Ishikawa (cell line): Measurements from ENCODE around the gene TMEM17.

Source experiments
- CEBPB ChIP-seq: IDR thresholded peaks from 2 replicates; pipeline ENCODE4 v1.6.1; 2012
- CREB1 ChIP-seq: IDR thresholded peaks from 2 replicates; pipeline ENCODE4 v1.6.1; 2012; ENCODE audit warnings: low read depth
- EGR1 ChIP-seq: IDR thresholded peaks from 2 replicates; pipeline ENCODE4 v1.6.1; 2012
- EP300 ChIP-seq: IDR thresholded peaks from 2 replicates; pipeline ENCODE4 v1.6.1; 2012; ENCODE audit warnings: borderline replicate concordance
- FOXM1 ChIP-seq: IDR thresholded peaks from 2 replicates; pipeline ENCODE4 v1.6.1; 2012; ENCODE audit warnings: low read depth, borderline replicate concordance
- RAD21 ChIP-seq: IDR thresholded peaks from 2 replicates; pipeline ENCODE4 v1.6.1; 2012; ENCODE audit warnings: low read depth
- TAF1 ChIP-seq: IDR thresholded peaks from 2 replicates; pipeline ENCODE4 v1.6.1; 2012; ENCODE audit warnings: low read depth, mild to moderate bottlenecking
- TCF12 ChIP-seq: IDR thresholded peaks from 2 replicates; pipeline ENCODE4 v1.6.1; 2012; ENCODE audit warnings: low read depth
- YY1 ChIP-seq: IDR thresholded peaks from 2 replicates; pipeline ENCODE4 v1.6.1; 2012; ENCODE audit warnings: low read depth
- ZBTB7A ChIP-seq: IDR thresholded peaks from 2 replicates; pipeline ENCODE4 v1.6.1; 2012; ENCODE audit warnings: low read depth
- TF ChIP-seq, protein P1 (sequence below): IDR thresholded peaks from 2 replicates; pipeline ENCODE4 v1.6.1; 2012
- TF ChIP-seq, protein P2 (sequence below): IDR thresholded peaks from 2 replicates; pipeline ENCODE4 v1.6.1; 2012; ENCODE audit warnings: low read depth, mild to moderate bottlenecking
- TF ChIP-seq, protein P3 (sequence below): IDR thresholded peaks from 2 replicates; pipeline ENCODE4 v1.6.1; 2012

DNA sequence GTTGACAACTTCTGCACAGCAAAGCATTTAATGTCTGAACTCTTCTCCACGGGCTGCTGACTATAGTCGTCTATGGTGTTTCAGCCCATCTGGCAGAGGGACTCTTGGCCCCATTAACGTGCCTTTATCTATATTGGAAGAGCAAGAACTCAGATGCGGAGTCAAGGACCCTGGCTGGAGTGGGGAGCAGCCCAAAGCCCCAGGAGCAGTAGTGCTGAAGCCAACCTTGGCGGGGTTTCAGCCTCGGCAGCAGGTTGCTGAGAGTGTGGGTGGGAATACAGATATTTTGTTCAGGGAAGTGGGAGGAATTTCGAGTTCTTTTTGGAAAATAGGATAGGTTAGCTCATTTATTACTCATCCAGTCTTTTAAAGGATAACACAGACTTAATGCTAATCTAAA lies 34.2 kb downstream of the TMEM17 start:
- TF ChIP-seq FOXM1 (no peak), CEBPB (no peak), EGR1 (no peak), TAF1 (no peak), TCF12 (no peak), RAD21 (no peak), ZBTB7A (no peak), CREB1 (no peak), EP300 (no peak), YY1 (no peak)
- TF ChIP-seq, protein P1, sequence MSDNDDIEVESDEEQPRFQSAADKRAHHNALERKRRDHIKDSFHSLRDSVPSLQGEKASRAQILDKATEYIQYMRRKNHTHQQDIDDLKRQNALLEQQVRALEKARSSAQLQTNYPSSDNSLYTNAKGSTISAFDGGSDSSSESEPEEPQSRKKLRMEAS = no peak
- TF ChIP-seq, protein P2, sequence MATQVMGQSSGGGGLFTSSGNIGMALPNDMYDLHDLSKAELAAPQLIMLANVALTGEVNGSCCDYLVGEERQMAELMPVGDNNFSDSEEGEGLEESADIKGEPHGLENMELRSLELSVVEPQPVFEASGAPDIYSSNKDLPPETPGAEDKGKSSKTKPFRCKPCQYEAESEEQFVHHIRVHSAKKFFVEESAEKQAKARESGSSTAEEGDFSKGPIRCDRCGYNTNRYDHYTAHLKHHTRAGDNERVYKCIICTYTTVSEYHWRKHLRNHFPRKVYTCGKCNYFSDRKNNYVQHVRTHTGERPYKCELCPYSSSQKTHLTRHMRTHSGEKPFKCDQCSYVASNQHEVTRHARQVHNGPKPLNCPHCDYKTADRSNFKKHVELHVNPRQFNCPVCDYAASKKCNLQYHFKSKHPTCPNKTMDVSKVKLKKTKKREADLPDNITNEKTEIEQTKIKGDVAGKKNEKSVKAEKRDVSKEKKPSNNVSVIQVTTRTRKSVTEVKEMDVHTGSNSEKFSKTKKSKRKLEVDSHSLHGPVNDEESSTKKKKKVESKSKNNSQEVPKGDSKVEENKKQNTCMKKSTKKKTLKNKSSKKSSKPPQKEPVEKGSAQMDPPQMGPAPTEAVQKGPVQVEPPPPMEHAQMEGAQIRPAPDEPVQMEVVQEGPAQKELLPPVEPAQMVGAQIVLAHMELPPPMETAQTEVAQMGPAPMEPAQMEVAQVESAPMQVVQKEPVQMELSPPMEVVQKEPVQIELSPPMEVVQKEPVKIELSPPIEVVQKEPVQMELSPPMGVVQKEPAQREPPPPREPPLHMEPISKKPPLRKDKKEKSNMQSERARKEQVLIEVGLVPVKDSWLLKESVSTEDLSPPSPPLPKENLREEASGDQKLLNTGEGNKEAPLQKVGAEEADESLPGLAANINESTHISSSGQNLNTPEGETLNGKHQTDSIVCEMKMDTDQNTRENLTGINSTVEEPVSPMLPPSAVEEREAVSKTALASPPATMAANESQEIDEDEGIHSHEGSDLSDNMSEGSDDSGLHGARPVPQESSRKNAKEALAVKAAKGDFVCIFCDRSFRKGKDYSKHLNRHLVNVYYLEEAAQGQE = no peak
- TF ChIP-seq, protein P3, sequence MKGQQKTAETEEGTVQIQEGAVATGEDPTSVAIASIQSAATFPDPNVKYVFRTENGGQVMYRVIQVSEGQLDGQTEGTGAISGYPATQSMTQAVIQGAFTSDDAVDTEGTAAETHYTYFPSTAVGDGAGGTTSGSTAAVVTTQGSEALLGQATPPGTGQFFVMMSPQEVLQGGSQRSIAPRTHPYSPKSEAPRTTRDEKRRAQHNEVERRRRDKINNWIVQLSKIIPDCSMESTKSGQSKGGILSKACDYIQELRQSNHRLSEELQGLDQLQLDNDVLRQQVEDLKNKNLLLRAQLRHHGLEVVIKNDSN = no peak
